ENCODE results near the gene SNRPE. TPM values are rescaled to one million over a fixed set of nuclear protein-coding genes. Genes with fewer than 3 reads are reported as not detected.

SNRPE gene
- polyA plus RNA-seq, 1 donor (not counting 4 experiments of a cell fraction or from before 2014, with no cell fraction given) = 235 TPM

- TF ChIP-seq, protein P1, sequence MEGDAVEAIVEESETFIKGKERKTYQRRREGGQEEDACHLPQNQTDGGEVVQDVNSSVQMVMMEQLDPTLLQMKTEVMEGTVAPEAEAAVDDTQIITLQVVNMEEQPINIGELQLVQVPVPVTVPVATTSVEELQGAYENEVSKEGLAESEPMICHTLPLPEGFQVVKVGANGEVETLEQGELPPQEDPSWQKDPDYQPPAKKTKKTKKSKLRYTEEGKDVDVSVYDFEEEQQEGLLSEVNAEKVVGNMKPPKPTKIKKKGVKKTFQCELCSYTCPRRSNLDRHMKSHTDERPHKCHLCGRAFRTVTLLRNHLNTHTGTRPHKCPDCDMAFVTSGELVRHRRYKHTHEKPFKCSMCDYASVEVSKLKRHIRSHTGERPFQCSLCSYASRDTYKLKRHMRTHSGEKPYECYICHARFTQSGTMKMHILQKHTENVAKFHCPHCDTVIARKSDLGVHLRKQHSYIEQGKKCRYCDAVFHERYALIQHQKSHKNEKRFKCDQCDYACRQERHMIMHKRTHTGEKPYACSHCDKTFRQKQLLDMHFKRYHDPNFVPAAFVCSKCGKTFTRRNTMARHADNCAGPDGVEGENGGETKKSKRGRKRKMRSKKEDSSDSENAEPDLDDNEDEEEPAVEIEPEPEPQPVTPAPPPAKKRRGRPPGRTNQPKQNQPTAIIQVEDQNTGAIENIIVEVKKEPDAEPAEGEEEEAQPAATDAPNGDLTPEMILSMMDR (optimal IDR thresholded peaks at IDR 0.05 in 1 of 3, IDR thresholded peaks at IDR 0.05 in 1 of 3, conservative IDR thresholded peaks at IDR 0.05 in 1 of 3; ENCODE audit: extremely low read depth in 1 of 3, insufficient read depth in 2 of 3, low read length in 3 of 3) = no peak
- no peak for TF ChIP-seq EZH2 (IDR thresholded peaks at IDR 0.05; ENCODE audit: low read length)
- peaks cover 12 to 20% of the 10 kb centered on the region in 2 experiments for H3K36me3 ChIP-seq (ENCODE audit: control insufficient read depth in 2 of 2, extremely low read depth in 1 of 2, insufficient read depth in 2 of 2, low read length in 2 of 2)
- H3K4me2 ChIP-seq (ENCODE audit: control insufficient read depth, extremely low read depth, insufficient read depth, low read depth, low read length) = no peak overlapping the region
- no peaks in the 10 kb centered on the region for H3K4me1 ChIP-seq (ENCODE audit: control insufficient read depth, extremely low read depth, insufficient read depth, low read length)
- no peaks in the 10 kb centered on the region for H3K79me2 ChIP-seq (ENCODE audit: control insufficient read depth, insufficient read depth, low read length)
- DNase-seq (ENCODE audit: low read depth, low spot score) (no peak), FAIRE-seq (no peak)
- no peaks in the 10 kb centered on the region for H3K9me3 ChIP-seq (ENCODE audit: control insufficient read depth, low read depth, low read length)
- H3K27ac ChIP-seq (ENCODE audit: control insufficient read depth, insufficient read depth, low read length) = no peak overlapping the region
- H3K27me3 ChIP-seq (ENCODE audit: control insufficient read depth, extremely low read depth, insufficient read depth, low read length) = no peaks in the 10 kb centered on the region
- dilution Hi-C loops (cut with MboI; ENCODE audit: extremely low pct_ligation_motif_present, low sequenced_read_pairs) = no loop called here
- no peaks in the 10 kb centered on the region for H4K20me1 ChIP-seq (ENCODE audit: control insufficient read depth, extremely low read depth, insufficient read depth, low read length)
- H3K4me3 ChIP-seq (ENCODE audit: control insufficient read depth in 2 of 3, extremely low read depth in 1 of 3, insufficient read depth in 2 of 3, low read depth in 1 of 3, low read length in 3 of 3) = no peak overlapping the region
- no peak overlapping the region for H2AFZ ChIP-seq (ENCODE audit: control insufficient read depth, low read length)
- H3K9ac ChIP-seq (ENCODE audit: control insufficient read depth, extremely low read depth, insufficient read depth, low read length) = no peak overlapping the region
- no peaks in the 10 kb centered on the region for H3K9me1 ChIP-seq (ENCODE audit: control insufficient read depth, extremely low read depth, insufficient read depth, low read length)
These were observed 22.3 kb upstream of the SNRPE start for GRCh38 chr1:203839081-203839480.

DNA sequence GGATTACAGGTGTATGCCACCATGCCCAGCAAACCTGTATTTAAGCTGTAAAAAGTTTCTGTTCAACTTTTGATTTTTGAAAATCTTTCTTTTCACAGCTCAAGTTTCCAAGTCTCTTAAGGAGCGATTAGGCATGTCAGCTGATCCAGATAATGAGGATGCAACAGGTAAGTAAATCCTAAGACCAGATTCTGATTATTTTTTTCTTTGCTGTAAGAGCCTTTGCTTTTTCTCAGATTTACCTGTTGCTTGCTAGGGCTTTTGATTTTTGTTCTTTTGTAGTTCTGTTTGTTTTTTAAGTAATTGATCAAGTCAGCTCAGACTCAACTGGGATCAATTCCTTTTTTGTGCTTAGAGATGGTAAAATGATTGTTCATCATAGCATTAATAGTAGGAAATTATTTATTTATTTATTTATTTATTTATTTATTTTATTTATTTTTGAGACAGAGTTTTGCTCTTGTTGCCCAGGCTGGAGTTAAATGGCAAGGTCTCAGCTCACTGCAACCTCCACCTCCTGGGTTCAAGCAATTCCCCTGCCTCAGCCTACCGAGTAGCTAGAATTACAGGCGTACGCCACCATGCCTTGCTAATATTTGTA is 21.1 kb upstream of the SNRPE start:
- Histone ChIP-seq H3K27ac (ENCODE audit: control insufficient read depth, insufficient read depth, low read length) (no peak overlapping the region), H4K20me1 (ENCODE audit: control insufficient read depth, extremely low read depth, insufficient read depth, low read length) (no peaks in the 10 kb centered on the region), H3K9ac (ENCODE audit: control insufficient read depth, extremely low read depth, insufficient read depth, low read length) (no peak overlapping the region), H2AFZ (ENCODE audit: control insufficient read depth, low read length) (no peak overlapping the region), H3K9me1 (ENCODE audit: control insufficient read depth, extremely low read depth, insufficient read depth, low read length) (no peaks in the 10 kb centered on the region), H3K9me3 (ENCODE audit: control insufficient read depth, low read depth, low read length) (no peaks in the 10 kb centered on the region), H3K36me3 (ENCODE audit: control insufficient read depth in 2 of 2, extremely low read depth in 1 of 2, insufficient read depth in 2 of 2, low read length in 2 of 2) (peaks cover 19% of the 10 kb centered on the region in 2 experiments), H3K27me3 (ENCODE audit: control insufficient read depth, extremely low read depth, insufficient read depth, low read length) (no peaks in the 10 kb centered on the region), H3K79me2 (ENCODE audit: control insufficient read depth, insufficient read depth, low read length) (no peaks in the 10 kb centered on the region), H3K4me1 (ENCODE audit: control insufficient read depth, extremely low read depth, insufficient read depth, low read length) (no peaks in the 10 kb centered on the region), H3K4me3 (ENCODE audit: control insufficient read depth in 2 of 3, extremely low read depth in 1 of 3, insufficient read depth in 2 of 3, low read depth in 1 of 3, low read length in 3 of 3) (no peak overlapping the region), H3K4me2 (ENCODE audit: control insufficient read depth, extremely low read depth, insufficient read depth, low read depth, low read length) (no peak overlapping the region)
- dilution Hi-C loops (cut with MboI; ENCODE audit: extremely low pct_ligation_motif_present, low sequenced_read_pairs) = no loop called here
- TF ChIP-seq, protein P1 (optimal IDR thresholded peaks at IDR 0.05 in 1 of 3, IDR thresholded peaks at IDR 0.05 in 1 of 3, conservative IDR thresholded peaks at IDR 0.05 in 1 of 3; ENCODE audit: extremely low read depth in 1 of 3, insufficient read depth in 2 of 3, low read length in 3 of 3) = no peak
- TF ChIP-seq EZH2 (IDR thresholded peaks at IDR 0.05; ENCODE audit: low read length) = no peak
- DNase-seq (ENCODE audit: low read depth, low spot score) (no peak), FAIRE-seq (no peak)

All from keratinocyte (primary cell).